Stimulated activated CD8-positive, alpha-beta memory T cell treated with anti-CD3 and anti-CD28 coated beads, Interleukin-7, amount 100 ng/mL, for 48 hours (primary cell): ENCODE results near the gene SPSB4.

Experiments used
- DNase-seq, 2 donors: peaks; one replicate each; pipeline ENCODE4 v3.0.0-alpha.2; 2020; ENCODE audit warnings: low read depth in 1 of 2; ENCODE audit errors: extremely low read depth in 1 of 2

SPSB4 gene

GRCh38 chr3:141073580-141073979 lies 22.4 kb downstream of the SPSB4 start:
- DNase-seq = no peak

- no peak for DNase-seq
Observed at GRCh38 chr3:141074529-141074928, 23.4 kb downstream of the SPSB4 start.

GRCh38 chr3:141076036-141076773 lies 25.1 kb downstream of the SPSB4 start:
- no peak for DNase-seq

- DNase-seq = no peak
Observed at GRCh38 chr3:141076797-141077571, 25.8 kb downstream of the SPSB4 start.

- no peak for DNase-seq
Observed at GRCh38 chr3:141077631-141078030, 26.5 kb downstream of the SPSB4 start.

GRCh38 chr3:141078200-141078599 lies 27.1 kb downstream of the SPSB4 start:
- DNase-seq = no peak

GRCh38 chr3:141080431-141080830 lies 29.3 kb downstream of the SPSB4 start:
- DNase-seq = no peak

GRCh38 chr3:141081141-141081795 lies 30.1 kb downstream of the SPSB4 start:
- no peak for DNase-seq

- DNase-seq = no peak
Observed at GRCh38 chr3:141082064-141082463, 30.9 kb downstream of the SPSB4 start.

- DNase-seq = no peak
Observed at GRCh38 chr3:141083226-141083625, 32.1 kb downstream of the SPSB4 start.

GRCh38 chr3:141083836-141084649 lies 32.9 kb downstream of the SPSB4 start:
- no peak for DNase-seq

- DNase-seq = no peak
Observed at GRCh38 chr3:141085343-141086070, 34.4 kb downstream of the SPSB4 start.

GRCh38 chr3:141086188-141086587 lies 35.0 kb downstream of the SPSB4 start:
- no peak for DNase-seq

GRCh38 chr3:141087076-141087777 lies 36.1 kb downstream of the SPSB4 start:
- no peak for DNase-seq

- DNase-seq = no peak
Observed at GRCh38 chr3:141087778-141088130, 36.6 kb downstream of the SPSB4 start.

GRCh38 chr3:141089339-141090152 lies 38.4 kb downstream of the SPSB4 start:
- DNase-seq = no peak

GRCh38 chr3:141091426-141091825 lies 40.3 kb downstream of the SPSB4 start:
- no peak for DNase-seq

- DNase-seq = no peak
Observed at GRCh38 chr3:141092663-141093062, 41.5 kb downstream of the SPSB4 start.

- no peak for DNase-seq
Observed at GRCh38 chr3:141093397-141093796, 42.2 kb downstream of the SPSB4 start.
